Thymus (tissue), 11 donors: ENCODE data around the gene NBEA. TPM values are rescaled to one million over a fixed set of nuclear protein-coding genes. Genes with fewer than 3 reads are reported as not detected.

ENCODE experiments used
- DNase-seq, 9 donors: peaks; one replicate each; pipeline ENCODE4 v3.0.0-alpha.2; 2013; ENCODE audit warnings: low spot score in 9 of 9, low read depth in 6 of 9, missing footprints in 1 of 9
- H3K27ac ChIP-seq, 2 donors: one replicate each; pipeline ENCODE4 v1.5.1; 2013; ENCODE audit warnings: control low read depth in 1 of 2, low read depth in 1 of 2, low read length in 1 of 2, mild to moderate bottlenecking in 1 of 2, moderate library complexity in 1 of 2
- H3K27me3 ChIP-seq, 2 donors: one replicate each; pipeline ENCODE4 v1.5.1; 2013; ENCODE audit warnings: low read length in 1 of 2; ENCODE audit not compliant: control insufficient read depth in 2 of 2, insufficient read depth in 1 of 2
- H3K36me3 ChIP-seq, 2 donors: one replicate each; pipeline ENCODE4 v1.5.1; 2013; ENCODE audit warnings: low read length in 1 of 2, mild to moderate bottlenecking in 1 of 2, moderate library complexity in 1 of 2; ENCODE audit not compliant: control insufficient read depth in 2 of 2, insufficient read depth in 2 of 2
- H3K4me1 ChIP-seq, 2 donors: one replicate each; pipeline ENCODE4 v1.5.1; 2013; ENCODE audit warnings: low read length in 2 of 2; ENCODE audit not compliant: control insufficient read depth in 2 of 2, insufficient read depth in 2 of 2
- H3K4me3 ChIP-seq, 2 donors: one replicate each; pipeline ENCODE4 v1.5.1; 2013; ENCODE audit warnings: low read length in 2 of 2, control low read depth in 1 of 2, mild to moderate bottlenecking in 1 of 2
- H3K9me3 ChIP-seq, 2 donors: one replicate each; pipeline ENCODE4 v1.5.1; 2013; ENCODE audit warnings: low read length in 1 of 2, mild to moderate bottlenecking in 1 of 2; ENCODE audit not compliant: control insufficient read depth in 2 of 2, insufficient read depth in 1 of 2
- WGBS: extraction: QIAGEN DNeasy Blood & Tissue Kit; methylation state at CpG from one replicate; pipeline ENCODE4 v1.1.7; 2013; 5-methylcytosine and 5-hydroxymethylcytosine counted together
- polyA plus RNA-seq: library from polyadenylated mRNA; stranded (reverse); fragments of 200-250 nt; gene quantifications from one replicate; pipeline ENCODE4 v1.2.3, GENCODE V29; 2013
- total RNA-seq: library from RNA; stranded (reverse); fragments of 120-200 nt; gene quantifications from one replicate; pipeline ENCODE4 v1.2.4, GENCODE V29; 2013
- donor health status: healthy.

NBEA gene
- total and polyA plus RNA-seq, 2 donors, result 4.1 to 6.8 TPM

GRCh38 chr13:35347679-35348205 is 405.7 kb downstream of the NBEA start:
- 91% methylated on average over 1 of the region's 1 CpG for WGBS
- DNase-seq, result no peak
- Histone ChIP-seq H3K4me1 (no peaks in the 10 kb centered on the region), H3K27ac (no peak overlapping the region), H3K27me3 (no peaks in the 10 kb centered on the region), H3K9me3 (no peaks in the 10 kb centered on the region), H3K36me3 (no peaks in the 10 kb centered on the region), H3K4me3 (no peak overlapping the region)

GRCh38 chr13:35349052-35349451 is 407.0 kb downstream of the NBEA start:
- H3K27ac ChIP-seq, result no peak overlapping the region
- whole genome bisulfite sequencing, result 95% methylated on average over 2 of the region's 2 CpGs
- no peak for DNase-seq

GRCh38 chr13:35349673-35350278 is 407.7 kb downstream of the NBEA start:
- no peaks in the 10 kb centered on the region for H3K9me3 ChIP-seq

More at GRCh38 chr13:35349052-35349451, 407.0 kb downstream of the NBEA start:
- Histone ChIP-seq H3K4me3 (no peak overlapping the region), H3K4me1 (no peaks in the 10 kb centered on the region), H3K36me3 (no peaks in the 10 kb centered on the region), H3K9me3 (no peaks in the 10 kb centered on the region), H3K27me3 (no peaks in the 10 kb centered on the region)

GRCh38 chr13:35354285-35354684 is 412.2 kb downstream of the NBEA start:
- Histone ChIP-seq H3K4me3 (no peak overlapping the region), H3K36me3 (no peaks in the 10 kb centered on the region), H3K27ac (no peak overlapping the region), H3K9me3 (no peaks in the 10 kb centered on the region), H3K27me3 (no peaks in the 10 kb centered on the region), H3K4me1 (no peaks in the 10 kb centered on the region)
- WGBS, result 91% methylated on average over 2 of the region's 2 CpGs
- DNase-seq, result no peak

More at GRCh38 chr13:35349673-35350278, 407.7 kb downstream of the NBEA start:
- no peaks in the 10 kb centered on the region for H3K36me3 ChIP-seq
- WGBS, result 94% methylated on average over 5 of the region's 5 CpGs
- DNase-seq, result no peak
- no peaks in the 10 kb centered on the region for H3K27me3 ChIP-seq
- no peaks in the 10 kb centered on the region for H3K4me1 ChIP-seq
- no peak overlapping the region for H3K4me3 ChIP-seq
- H3K27ac ChIP-seq, result no peak overlapping the region

GRCh38 chr13:35354882-35355281 is 412.8 kb downstream of the NBEA start:
- Histone ChIP-seq H3K4me1 (no peaks in the 10 kb centered on the region), H3K27ac (no peak overlapping the region), H3K27me3 (no peaks in the 10 kb centered on the region), H3K9me3 (no peaks in the 10 kb centered on the region), H3K36me3 (no peaks in the 10 kb centered on the region), H3K4me3 (no peak overlapping the region)
- WGBS, result 94% methylated on average over 1 of the region's 1 CpG
- DNase-seq, result no peak

- DNase-seq, result peak in 2 of 9 donors; percentile 1 to 5
- Histone ChIP-seq H3K9me3 (no peaks in the 10 kb centered on the region), H3K27ac (no peak overlapping the region), H3K36me3 (no peaks in the 10 kb centered on the region), H3K4me1 (no peaks in the 10 kb centered on the region), H3K27me3 (no peaks in the 10 kb centered on the region), H3K4me3 (no peak overlapping the region)
- 68% methylated on average over 2 of the region's 2 CpGs for WGBS
Observed at GRCh38 chr13:35356572-35356971, 414.5 kb downstream of the NBEA start.

GRCh38 chr13:35365883-35366282 is 423.8 kb downstream of the NBEA start:
- no peak overlapping the region for H3K27ac ChIP-seq
- H3K27me3 ChIP-seq, result no peaks in the 10 kb centered on the region
- H3K9me3 ChIP-seq, result no peaks in the 10 kb centered on the region
- no peaks in the 10 kb centered on the region for H3K4me1 ChIP-seq
- WGBS, result 91% methylated on average over 1 of the region's 1 CpG
- no peak overlapping the region for H3K4me3 ChIP-seq
- no peaks in the 10 kb centered on the region for H3K36me3 ChIP-seq
- DNase-seq, result no peak

- peaks cover 0 to 10% of the 10 kb centered on the region in 2 donors for H3K9me3 ChIP-seq
Observed at GRCh38 chr13:35367586-35367985, 425.5 kb downstream of the NBEA start.

GRCh38 chr13:35378939-35379338 is 436.9 kb downstream of the NBEA start:
- Histone ChIP-seq H3K27ac (no peak overlapping the region), H3K4me3 (no peak overlapping the region), H3K27me3 (no peaks in the 10 kb centered on the region), H3K36me3 (no peaks in the 10 kb centered on the region), H3K9me3 (no peaks in the 10 kb centered on the region), H3K4me1 (no peaks in the 10 kb centered on the region)
- no peak for DNase-seq

More at GRCh38 chr13:35367586-35367985, 425.5 kb downstream of the NBEA start:
- Histone ChIP-seq H3K27ac (no peak overlapping the region), H3K27me3 (no peaks in the 10 kb centered on the region), H3K4me3 (no peak overlapping the region), H3K4me1 (no peaks in the 10 kb centered on the region), H3K36me3 (no peaks in the 10 kb centered on the region)
- 98% methylated on average over 2 of the region's 2 CpGs for WGBS
- DNase-seq, result no peak
